CD4-positive, alpha-beta T cell treated with Interleukin-6 at 100 ng/mL for 8 hours (primary cell): ENCODE measurements around the gene CREBL2.
"Not testable (repeated sequence)": the region's sequence is repeated elsewhere in the genome, so short reads cannot be mapped to it uniquely, and the experiment has no call there.

Source experiments
- DNase-seq: peaks from one replicate; pipeline ENCODE4 v3.0.0-alpha.2; 2020; ENCODE audit warnings: mixed read lengths, low spot score

Gene CREBL2

GRCh38 chr12:12636641-12637040 lies 25.0 kb downstream of the CREBL2 start:
- no peak for DNase-seq

- DNase-seq, result not testable (repeated sequence)
These were observed 28.3 kb downstream of the CREBL2 start for GRCh38 chr12:12639995-12640394.

- no peak for DNase-seq
These were observed 30.0 kb downstream of the CREBL2 start for GRCh38 chr12:12641650-12642049.

GRCh38 chr12:12642916-12643315 lies 31.2 kb downstream of the CREBL2 start:
- DNase-seq, result no peak

DNA sequence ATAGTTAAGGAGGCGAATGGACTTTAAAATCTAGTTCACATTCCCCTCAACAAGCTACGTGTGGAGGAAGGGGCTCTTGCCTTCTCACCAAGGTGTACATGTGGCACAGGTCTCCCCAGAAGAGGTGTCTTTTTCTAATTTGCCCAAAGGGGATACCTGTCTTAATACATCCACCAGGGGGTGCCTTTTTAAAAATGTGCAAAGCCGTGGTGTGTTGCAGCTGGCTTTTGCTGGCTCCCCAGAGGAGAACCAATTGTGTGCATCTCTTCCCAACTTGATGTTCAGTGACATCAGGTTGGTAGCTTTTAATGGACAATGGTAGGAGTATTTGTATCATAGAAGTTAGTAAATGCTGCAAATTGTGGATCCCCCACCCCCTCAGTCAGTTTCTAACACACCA lies 33.8 kb downstream of the CREBL2 start:
- peak; percentile 73 for DNase-seq

GRCh38 chr12:12645968-12646367 lies 34.3 kb downstream of the CREBL2 start:
- DNase-seq, result not testable (repeated sequence)

GRCh38 chr12:12646483-12647072 lies 34.9 kb downstream of the CREBL2 start:
- DNase-seq, result no peak

GRCh38 chr12:12648284-12648683 lies 36.6 kb downstream of the CREBL2 start:
- DNase-seq, result no peak

- no peak for DNase-seq
These were observed 37.4 kb downstream of the CREBL2 start for GRCh38 chr12:12648951-12649650.

- DNase-seq, result no peak
These were observed 40.1 kb downstream of the CREBL2 start for GRCh38 chr12:12651752-12652151.

- DNase-seq, result not testable (repeated sequence)
These were observed 41.0 kb downstream of the CREBL2 start for GRCh38 chr12:12652704-12653103.

- DNase-seq, result no peak
These were observed 42.2 kb downstream of the CREBL2 start for GRCh38 chr12:12653922-12654321.

DNA sequence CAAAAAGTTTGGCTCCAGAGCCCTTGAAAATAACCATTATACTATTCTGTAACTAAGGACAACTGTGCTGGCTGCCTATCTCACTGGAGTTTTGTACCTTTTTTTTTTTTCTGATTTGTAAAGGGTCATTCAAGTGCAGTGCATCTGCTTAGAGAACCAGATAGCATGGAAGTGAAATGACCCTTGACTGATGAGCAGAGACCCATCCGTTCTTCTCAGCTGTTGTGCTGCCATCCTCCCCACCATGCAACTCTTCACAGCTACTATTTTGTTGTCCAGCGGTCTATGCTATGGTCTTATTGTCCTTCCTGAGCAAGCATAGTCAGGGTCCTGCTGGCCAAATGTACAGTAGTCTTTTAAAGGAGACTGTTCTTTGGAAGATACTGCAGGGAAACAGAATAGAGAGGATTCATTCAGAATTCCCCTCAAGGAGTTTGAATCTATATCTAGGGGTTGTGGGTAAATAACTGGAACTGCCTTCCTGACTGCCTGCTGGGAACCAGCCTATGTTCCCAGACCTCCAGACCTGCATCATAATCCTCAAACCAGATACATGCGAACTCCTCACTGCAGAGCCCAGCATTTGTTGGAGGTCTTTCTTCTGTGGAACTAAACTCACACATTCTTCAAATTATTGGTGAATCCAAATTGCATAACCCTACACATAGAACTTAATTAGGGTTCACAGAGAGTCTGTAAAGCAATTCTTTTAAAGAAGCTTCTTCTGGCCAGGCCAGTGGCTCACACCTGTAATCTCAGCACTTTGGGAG lies 43.2 kb downstream of the CREBL2 start:
- no peak for DNase-seq

GRCh38 chr12:12660201-12660600 lies 48.5 kb downstream of the CREBL2 start:
- DNase-seq, result no peak

GRCh38 chr12:12661086-12661856 lies 49.6 kb downstream of the CREBL2 start:
- no peak for DNase-seq

GRCh38 chr12:12663644-12664294 lies 52.1 kb downstream of the CREBL2 start:
- DNase-seq, result no peak

DNA sequence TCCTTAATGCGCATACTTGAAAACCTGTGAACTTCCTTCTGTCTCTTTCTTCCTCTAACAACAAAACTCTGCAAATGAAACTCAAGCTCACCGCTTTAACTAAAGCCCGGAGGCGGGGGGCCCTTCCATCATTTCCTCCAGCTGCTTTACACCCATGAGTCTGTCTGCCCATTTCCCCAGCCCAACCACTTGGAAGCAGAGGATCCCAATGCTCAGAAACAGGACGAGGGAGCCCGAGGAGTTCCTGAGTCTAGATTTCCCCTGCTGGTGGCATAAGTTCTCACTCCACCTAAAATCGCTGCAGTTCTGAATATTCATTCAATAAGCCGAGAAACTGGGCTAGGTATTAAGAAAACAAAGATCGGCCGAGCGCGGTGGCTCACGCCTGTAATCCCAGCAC lies 53.5 kb downstream of the CREBL2 start:
- DNase-seq, result no peak

DNA sequence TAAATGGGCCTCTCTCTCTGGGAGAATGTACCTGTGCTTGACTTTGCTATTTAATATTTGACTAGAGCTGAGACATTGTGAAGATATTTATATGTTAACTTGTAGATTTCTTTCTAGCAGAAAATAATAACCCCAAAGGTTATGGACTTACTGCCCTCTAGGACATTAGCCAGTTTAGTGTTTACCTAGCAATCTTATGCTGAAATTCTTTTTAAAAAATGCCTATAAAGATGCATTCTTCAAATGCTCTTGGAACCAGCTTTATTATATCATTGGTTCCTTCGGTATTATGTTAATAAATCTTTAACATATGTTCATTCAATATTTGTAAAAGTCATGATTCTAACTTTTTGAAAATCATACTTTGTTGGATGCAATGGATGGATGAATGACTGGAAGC lies 56.3 kb downstream of the CREBL2 start:
- DNase-seq, result no peak

GRCh38 chr12:12669020-12669419 lies 57.3 kb downstream of the CREBL2 start:
- DNase-seq, result no peak

DNA sequence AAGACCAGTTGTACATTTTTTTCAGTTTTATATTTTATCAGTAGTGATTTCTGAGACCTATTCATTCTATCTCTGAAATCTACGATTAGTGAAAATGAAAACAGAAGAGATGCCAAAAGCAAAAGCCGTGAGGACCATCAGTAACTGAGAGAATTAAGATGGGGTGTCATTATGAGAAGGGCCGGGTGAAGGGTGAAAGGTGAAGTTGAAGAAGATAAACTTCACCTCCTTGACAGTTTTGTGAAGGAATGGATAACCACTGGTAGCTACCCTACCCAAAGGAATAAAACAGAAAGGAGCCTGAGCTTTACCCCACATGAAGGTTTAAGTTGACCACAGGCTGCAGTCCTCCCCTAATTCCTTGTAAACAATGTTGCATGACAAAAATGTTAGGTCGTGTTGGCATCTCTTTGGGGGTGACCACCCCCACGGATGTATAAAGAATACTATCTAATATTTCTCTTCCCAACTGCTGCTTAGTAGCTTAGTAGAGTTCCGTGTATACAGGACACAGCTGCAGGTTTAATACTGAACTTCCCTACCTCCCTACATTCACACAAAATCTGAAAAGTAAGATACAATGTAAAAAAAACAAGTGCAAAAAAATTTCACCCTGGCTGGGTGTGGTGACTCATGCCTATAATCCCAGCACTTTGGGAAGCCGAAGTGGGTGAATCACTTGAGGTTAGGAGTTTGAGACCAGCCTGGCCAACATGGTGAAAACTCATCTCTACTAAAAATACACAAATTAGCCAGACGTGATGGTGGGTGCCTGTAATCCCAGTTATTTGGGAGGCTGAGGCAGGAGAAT lies 60.4 kb downstream of the CREBL2 start:
- no peak for DNase-seq

GRCh38 chr12:12673296-12673695 lies 61.6 kb downstream of the CREBL2 start:
- no peak for DNase-seq
